CD14-positive monocyte (primary cell): ENCODE data around the gene STRBP. TPM values are rescaled to one million over a fixed set of nuclear protein-coding genes. Genes with fewer than 3 reads are reported as not detected.

Experiments used
- DNase-seq, 3 donors: peaks; one replicate each; pipeline ENCODE4 v3.0.0-alpha.2; 2011 to 2022
- H2AFZ ChIP-seq: 2 replicates; pipeline ENCODE4 v1.6.0; 2012; ENCODE audit warnings: mild to moderate bottlenecking, low read depth, low read length, inconsistent platforms; ENCODE audit not compliant: insufficient read depth, poor library complexity, severe bottlenecking
- H3K27ac ChIP-seq, 2 donors: 1 replicate in 1 of 2; 2 replicates in 1 of 2; pipeline ENCODE4 v1.5.1; 2012 to 2013; ENCODE audit warnings: low read length in 2 of 2, control low read depth in 1 of 2, inconsistent platforms in 1 of 2, low read depth in 1 of 2, mild to moderate bottlenecking in 1 of 2
- H3K27me3 ChIP-seq, 2 donors: one replicate each; pipeline versions ENCODE4 v1.6.0 to v1.6.1; 2011 to 2013; ENCODE audit warnings: low read length in 2 of 2; ENCODE audit not compliant: control insufficient read depth in 2 of 2, insufficient read depth in 2 of 2
- H3K36me3 ChIP-seq, 2 donors: replicated peaks in 1 of 2; 1 replicate in 1 of 2; 2 replicates in 1 of 2; pipeline versions ENCODE4 v1.5.1 to v1.6.1; 2012 to 2013; ENCODE audit warnings: low read length in 2 of 2, control low read depth in 1 of 2, inconsistent platforms in 1 of 2, mild to moderate bottlenecking in 1 of 2; ENCODE audit not compliant: insufficient read depth in 2 of 2, control insufficient read depth in 1 of 2
- H3K4me1 ChIP-seq, 2 donors: 1 replicate in 1 of 2; 2 replicates in 1 of 2; pipeline versions ENCODE4 v1.5.1 to v1.6.1; 2012 to 2013; ENCODE audit warnings: low read length in 2 of 2, control low read depth in 1 of 2, inconsistent platforms in 1 of 2, mild to moderate bottlenecking in 1 of 2, moderate library complexity in 1 of 2; ENCODE audit not compliant: insufficient read depth in 2 of 2, control insufficient read depth in 1 of 2
- H3K4me2 ChIP-seq: replicated peaks from 2 replicates; pipeline ENCODE3; 2012; ENCODE audit warnings: low read length, moderate library complexity, mild to moderate bottlenecking; ENCODE audit not compliant: poor library complexity, severe bottlenecking; ENCODE audit errors: extremely low read depth
- H3K4me3 ChIP-seq, 3 experiments: fragments of 200-600 bp in 1 of 3; sonication (generic) in 1 of 3; replicated peaks in 1 of 3; 1 replicate in 2 of 3; 2 replicates in 1 of 3; pipeline ENCODE4 v1.5.1; 2011 to 2013; ENCODE audit warnings: low read length in 3 of 3, mild to moderate bottlenecking in 3 of 3, control low read depth in 2 of 3, low read depth in 2 of 3, inconsistent platforms in 1 of 3, moderate library complexity in 1 of 3
- H3K79me2 ChIP-seq: 2 replicates; pipeline ENCODE4 v1.6.0; 2012; ENCODE audit warnings: mild to moderate bottlenecking, control low read depth, inconsistent platforms, low read length, moderate library complexity; ENCODE audit not compliant: insufficient read depth
- H3K9ac ChIP-seq: 2 replicates; pipeline ENCODE4 v1.6.0; 2017; ENCODE audit warnings: low read length, mild to moderate bottlenecking; ENCODE audit not compliant: insufficient read depth, poor library complexity, severe bottlenecking
- H3K9me3 ChIP-seq, 2 donors: replicated peaks in 1 of 2; 1 replicate in 1 of 2; 2 replicates in 1 of 2; pipeline versions ENCODE4 v1.5.1 to v1.6.1; 2012 to 2013; ENCODE audit warnings: low read length in 2 of 2, control low read depth in 1 of 2; ENCODE audit not compliant: control insufficient read depth in 1 of 2, insufficient read depth in 1 of 2
- H4K20me1 ChIP-seq: 2 replicates; pipeline ENCODE4 v1.6.0; 2012; ENCODE audit warnings: mild to moderate bottlenecking, low read length, control low read depth, moderate library complexity; ENCODE audit not compliant: insufficient read depth
- H3K27ac Mint-ChIP-seq, 7 donors: one replicate each; pipeline ENCODE4 v1.8.0; 2020; ENCODE audit warnings: mild to moderate bottlenecking in 7 of 7, mixed read lengths in 7 of 7, moderate library complexity in 6 of 7, inconsistent platforms in 2 of 7
- H3K27me3 Mint-ChIP-seq, 3 donors: one replicate each; pipeline ENCODE4 v1.8.0; 2021 to 2022; ENCODE audit warnings: low read depth in 3 of 3, mild to moderate bottlenecking in 3 of 3, mixed read lengths in 3 of 3, moderate library complexity in 3 of 3, inconsistent platforms in 1 of 3
- H3K36me3 Mint-ChIP-seq, 2 donors: one replicate each; pipeline ENCODE4 v1.8.0; 2020; ENCODE audit warnings: mixed read lengths in 2 of 2, inconsistent platforms in 1 of 2, mild to moderate bottlenecking in 1 of 2
- H3K4me1 Mint-ChIP-seq: one replicate; pipeline ENCODE4 v1.8.0; 2020; ENCODE audit warnings: mild to moderate bottlenecking, mixed read lengths
- H3K4me3 Mint-ChIP-seq, 2 donors: one replicate each; pipeline ENCODE4 v1.8.0; 2020; ENCODE audit warnings: mild to moderate bottlenecking in 2 of 2, mixed read lengths in 2 of 2, moderate library complexity in 1 of 2
- H3K9me3 Mint-ChIP-seq, 7 donors: one replicate each; pipeline ENCODE4 v1.8.0; 2020 to 2022; ENCODE audit warnings: mixed read lengths in 7 of 7, mild to moderate bottlenecking in 6 of 7, moderate library complexity in 6 of 7, inconsistent platforms in 2 of 7
- WGBS: methylation state at CpG from one replicate; pipeline ENCODE4 v1.1.5; 2013; ENCODE audit warnings: missing lambda C conversion rate; ENCODE audit not compliant: insufficient coverage; 5-methylcytosine and 5-hydroxymethylcytosine counted together
- intact Hi-C, 2 donors: fragments of 100-400 bp; cut with micrococcal nuclease; formaldehyde crosslinking; loops; one replicate each; pipeline versions ENCODE4 v1.15.0 to v1.15.1; 2023
- polyA plus RNA-seq, 3 donors: library from polyadenylated mRNA; depleted of rRNA in 1 of 3; unstranded in 2 of 3; stranded (reverse) in 1 of 3; fragments of 300-500 nt in 2 of 3; fragments of >200 nt in 1 of 3; fragmentation: Illumina TruSeq in 2 of 3; gene quantifications; 1 replicate in 2 of 3; 2 replicates in 1 of 3; pipeline ENCODE4 v1.2.3, GENCODE V29; 2012 to 2021
- TF ChIP-seq, protein P1 (sequence below): fragments of 200-600 bp; IDR thresholded peaks from one replicate; pipeline ENCODE4 v1.8.0; 2022; ENCODE audit warnings: antibody characterized with exemption, mild to moderate bottlenecking

The STRBP gene
- polyA plus RNA-seq, 3 donors: 0.97 to 1.9 (median 1.9) TPM

GRCh38 chr9:123113185-123113584 is 155.2 kb downstream of the STRBP start:
- WGBS: 93% methylated on average over 6 of the region's 7 CpGs
- H3K36me3 Mint-ChIP-seq: peaks cover 10 to 18% of the 10 kb centered on the region in 2 donors
- H3K4me2 ChIP-seq: no peak overlapping the region
- no peak overlapping the region for H3K9ac ChIP-seq
- no peaks in the 10 kb centered on the region for H3K79me2 ChIP-seq
- H3K27ac Mint-ChIP-seq: no peak overlapping the region
- peaks cover 13 to 21% of the 10 kb centered on the region in 2 donors for H3K36me3 ChIP-seq
- peaks cover 0 to 4% (median 0%) of the 10 kb centered on the region in 3 donors for H3K27me3 Mint-ChIP-seq
- no peak overlapping the region for H3K4me3 Mint-ChIP-seq
- H3K4me3 ChIP-seq: no peak overlapping the region
- intact Hi-C loops: no loop called here
- TF ChIP-seq, protein P1, sequence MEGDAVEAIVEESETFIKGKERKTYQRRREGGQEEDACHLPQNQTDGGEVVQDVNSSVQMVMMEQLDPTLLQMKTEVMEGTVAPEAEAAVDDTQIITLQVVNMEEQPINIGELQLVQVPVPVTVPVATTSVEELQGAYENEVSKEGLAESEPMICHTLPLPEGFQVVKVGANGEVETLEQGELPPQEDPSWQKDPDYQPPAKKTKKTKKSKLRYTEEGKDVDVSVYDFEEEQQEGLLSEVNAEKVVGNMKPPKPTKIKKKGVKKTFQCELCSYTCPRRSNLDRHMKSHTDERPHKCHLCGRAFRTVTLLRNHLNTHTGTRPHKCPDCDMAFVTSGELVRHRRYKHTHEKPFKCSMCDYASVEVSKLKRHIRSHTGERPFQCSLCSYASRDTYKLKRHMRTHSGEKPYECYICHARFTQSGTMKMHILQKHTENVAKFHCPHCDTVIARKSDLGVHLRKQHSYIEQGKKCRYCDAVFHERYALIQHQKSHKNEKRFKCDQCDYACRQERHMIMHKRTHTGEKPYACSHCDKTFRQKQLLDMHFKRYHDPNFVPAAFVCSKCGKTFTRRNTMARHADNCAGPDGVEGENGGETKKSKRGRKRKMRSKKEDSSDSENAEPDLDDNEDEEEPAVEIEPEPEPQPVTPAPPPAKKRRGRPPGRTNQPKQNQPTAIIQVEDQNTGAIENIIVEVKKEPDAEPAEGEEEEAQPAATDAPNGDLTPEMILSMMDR: no peak
- no peaks in the 10 kb centered on the region for H4K20me1 ChIP-seq
- H3K4me1 ChIP-seq: no peaks in the 10 kb centered on the region
- no peaks in the 10 kb centered on the region for H3K27me3 ChIP-seq
- peaks cover 6% of the 10 kb centered on the region for H3K4me1 Mint-ChIP-seq
- no peaks in the 10 kb centered on the region for H3K9me3 ChIP-seq
- no peaks in the 10 kb centered on the region for H3K9me3 Mint-ChIP-seq
- no peak overlapping the region for H2AFZ ChIP-seq
- no peak overlapping the region for H3K27ac ChIP-seq
- DNase-seq: no peak

DNA sequence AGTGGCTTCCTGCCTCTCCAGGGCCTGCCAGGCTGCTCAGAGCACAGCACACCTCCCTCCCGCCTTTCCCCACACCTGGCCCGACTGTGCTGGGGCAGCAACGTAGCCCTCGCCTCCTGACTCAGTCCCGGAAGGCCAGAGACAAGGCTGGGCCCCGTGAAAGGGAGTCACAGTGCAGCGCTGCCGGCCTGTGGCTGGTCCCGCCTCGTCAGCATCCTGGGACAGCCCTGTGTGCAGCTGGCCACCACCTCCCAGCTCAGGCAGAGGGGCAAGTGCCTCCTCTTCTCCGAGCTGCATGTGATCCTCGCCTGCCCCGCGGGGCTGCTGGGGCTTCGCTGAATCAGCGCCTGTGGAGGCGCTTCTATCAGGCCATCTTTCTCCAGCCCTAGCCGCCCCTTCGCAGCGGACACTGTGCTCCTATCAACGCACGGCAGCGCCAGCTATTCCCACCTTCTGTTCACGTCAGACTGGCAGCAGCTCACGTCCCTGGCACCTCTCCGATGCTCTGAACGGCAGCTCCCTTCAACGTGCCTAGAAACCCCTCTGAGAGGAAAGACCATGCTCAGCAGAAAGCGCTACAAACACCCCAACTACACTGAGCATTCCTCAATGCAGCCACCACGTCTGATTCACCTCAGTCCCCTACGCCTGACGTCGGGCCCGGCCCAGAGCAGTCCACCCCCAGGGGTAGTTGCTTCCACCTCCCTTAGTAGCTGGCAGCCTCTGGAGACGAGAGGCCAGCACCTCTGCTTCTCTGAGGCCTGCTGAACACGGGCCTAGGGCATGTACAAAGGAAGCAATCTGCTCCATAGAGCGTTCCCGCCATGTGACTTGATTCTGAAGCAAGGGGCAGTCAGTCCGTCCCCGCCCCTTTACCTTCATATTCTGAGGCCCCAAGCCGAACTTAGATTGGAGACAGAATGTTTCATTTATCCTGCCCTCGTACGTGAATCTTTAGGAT is 156.1 kb downstream of the STRBP start:
- H3K9me3 Mint-ChIP-seq: no peaks in the 10 kb centered on the region

More for the DNA sequence above, 156.1 kb downstream of the STRBP start:
- Histone ChIP-seq H3K36me3 (peaks cover 22 to 30% of the 10 kb centered on the region in 2 donors), H3K79me2 (no peaks in the 10 kb centered on the region), H4K20me1 (no peaks in the 10 kb centered on the region), H3K4me3 (no peak overlapping the region), H3K9me3 (no peaks in the 10 kb centered on the region), H3K27ac (no peak overlapping the region), H2AFZ (no peak overlapping the region), H3K27me3 (no peaks in the 10 kb centered on the region), H3K4me1 (no peaks in the 10 kb centered on the region), H3K9ac (no peak overlapping the region), H3K4me2 (no peak overlapping the region)
- H3K4me3 Mint-ChIP-seq: no peak overlapping the region
- intact Hi-C loops: no loop called here
- peak overlapping the region in 3 of 7 donors; percentile 17 to 60 (median 19) for H3K27ac Mint-ChIP-seq
- WGBS: 58% methylated on average over 38 of the region's 43 CpGs
- peaks cover 6% of the 10 kb centered on the region for H3K4me1 Mint-ChIP-seq
- peaks cover 0 to 4% (median 0%) of the 10 kb centered on the region in 3 donors for H3K27me3 Mint-ChIP-seq
- peaks cover 19 to 23% of the 10 kb centered on the region in 2 donors for H3K36me3 Mint-ChIP-seq
- DNase-seq: no peak
- TF ChIP-seq, protein P1: no peak
